Measurements from ENCODE around the gene NEDD9. TPM values are rescaled to one million over a fixed set of nuclear protein-coding genes. Genes with fewer than 3 reads are reported as not detected.

The NEDD9 gene
- total and polyA plus RNA-seq, 4 donors = 7.5 to 16.8 (median 11.7) TPM

- no peak for DNase-seq (ENCODE audit: low spot score)
- WGBS = 62% methylated on average over 4 of the region's 4 CpGs
- no peak overlapping the region for H3K27ac ChIP-seq (ENCODE audit: low read depth in 1 of 2, low read length in 2 of 2)
- no peaks in the 10 kb centered on the region for H3K27me3 ChIP-seq (ENCODE audit: control insufficient read depth in 4 of 4, insufficient read depth in 4 of 4, low read length in 3 of 4)
- H3K9me3 ChIP-seq (ENCODE audit: control insufficient read depth in 4 of 4, low read length in 3 of 4) = no peaks in the 10 kb centered on the region
- H3K36me3 ChIP-seq (ENCODE audit: control insufficient read depth in 4 of 4, insufficient read depth in 3 of 4, low read depth in 1 of 4, low read length in 3 of 4) = peaks cover 0 to 3% (median under 1%) of the 10 kb centered on the region in 4 donors
- TF ChIP-seq CTCF (IDR thresholded peaks at IDR 0.05; ENCODE audit: low read depth, low read length, missing input control) (no peak), HNF4A (conservative IDR thresholded peaks at IDR 0.05) (peak in 1 of 2 donors; percentile 11)
- H3K4me1 ChIP-seq (ENCODE audit: control insufficient read depth in 4 of 4, insufficient read depth in 4 of 4, low read length in 3 of 4) = no peaks in the 10 kb centered on the region
- H3K4me3 ChIP-seq (ENCODE audit: low read depth in 1 of 3, low read length in 3 of 3) = no peak overlapping the region
- no peak overlapping the region for H3K9ac ChIP-seq (ENCODE audit: low read depth in 1 of 2, low read length in 2 of 2)
Observed at GRCh38 chr6:11201772-11202512, 30.5 kb downstream of the NEDD9 start.

- Histone ChIP-seq H3K27ac (ENCODE audit: low read depth in 1 of 2, low read length in 2 of 2) (peak overlapping the region in 1 of 2 donors; percentile 14), H3K36me3 (ENCODE audit: control insufficient read depth in 4 of 4, insufficient read depth in 3 of 4, low read depth in 1 of 4, low read length in 3 of 4) (peaks cover 0 to 4% (median 1%) of the 10 kb centered on the region in 4 donors), H3K9me3 (ENCODE audit: control insufficient read depth in 4 of 4, low read length in 3 of 4) (no peaks in the 10 kb centered on the region), H3K4me3 (ENCODE audit: low read depth in 1 of 3, low read length in 3 of 3) (no peak overlapping the region), H3K9ac (ENCODE audit: low read depth in 1 of 2, low read length in 2 of 2) (no peak overlapping the region), H3K4me1 (ENCODE audit: control insufficient read depth in 4 of 4, insufficient read depth in 4 of 4, low read length in 3 of 4) (no peaks in the 10 kb centered on the region), H3K27me3 (ENCODE audit: control insufficient read depth in 4 of 4, insufficient read depth in 4 of 4, low read length in 3 of 4) (no peaks in the 10 kb centered on the region)
- no peak for DNase-seq (ENCODE audit: low spot score)
- 78% methylated on average over 3 of the region's 3 CpGs for WGBS
- TF ChIP-seq ATF3 (IDR thresholded peaks at IDR 0.05) (no peak), SP1 (IDR thresholded peaks at IDR 0.05) (no peak), HNF4G (IDR thresholded peaks at IDR 0.05) (no peak), RAD21 (IDR thresholded peaks at IDR 0.05) (no peak), FOXA1 (IDR thresholded peaks at IDR 0.05) (no peak), ZBTB33 (IDR thresholded peaks at IDR 0.05) (no peak), EGR1 (IDR thresholded peaks at IDR 0.05; ENCODE audit: low read depth in 2 of 2) (no peak), REST (IDR thresholded peaks at IDR 0.05) (no peak), YY1 (IDR thresholded peaks at IDR 0.05) (no peak), MAX (IDR thresholded peaks at IDR 0.05) (no peak), RXRA (IDR thresholded peaks at IDR 0.05) (no peak), JUND (IDR thresholded peaks at IDR 0.05) (no peak), FOXA2 (IDR thresholded peaks at IDR 0.05) (no peak)
Observed at GRCh38 chr6:11201015-11201414, 31.5 kb downstream of the NEDD9 start.

Data from liver (tissue), 9 donors.